IMR-90 (cell line): ENCODE results near the gene RAB40C.

Experiments used
- BHLHE40 ChIP-seq: fragments of 150-350 bp; IDR thresholded peaks from 2 replicates; pipeline ENCODE4 v1.6.1; 2016; ENCODE audit warnings: mild to moderate bottlenecking, low read depth, low read length
- CEBPB ChIP-seq: IDR thresholded peaks from 2 replicates; pipeline ENCODE4 v1.6.1; 2012; ENCODE audit warnings: low read depth, low read length, improper control_type of control experiment
- CHD1 ChIP-seq: IDR thresholded peaks from 2 replicates; pipeline ENCODE4 v1.6.1; 2012; ENCODE audit warnings: low read depth, low read length, improper control_type of control experiment
- FOS ChIP-seq: fragments of 150-350 bp; IDR thresholded peaks from 2 replicates; pipeline ENCODE4 v1.6.1; 2016; ENCODE audit warnings: low read depth, low read length
- MAZ ChIP-seq: IDR thresholded peaks from 2 replicates; pipeline ENCODE4 v1.6.1; 2012; ENCODE audit warnings: low read depth, mild to moderate bottlenecking, low read length, improper control_type of control experiment, moderate library complexity, borderline replicate concordance
- POLR2A ChIP-seq: IDR thresholded peaks from 2 replicates; pipeline ENCODE4 v1.6.1; 2012; ENCODE audit warnings: mild to moderate bottlenecking, low read depth, low read length
- RAD21 ChIP-seq: IDR thresholded peaks from 2 replicates; pipeline ENCODE4 v1.6.1; 2012; ENCODE audit warnings: low read length, improper control_type of control experiment
- SMC3 ChIP-seq: fragments of 150-350 bp; IDR thresholded peaks from 2 replicates; pipeline ENCODE4 v1.6.1; 2016; ENCODE audit warnings: low read depth, mild to moderate bottlenecking, antibody characterized with exemption, low read length, moderate library complexity
- USF2 ChIP-seq: fragments of 150-350 bp; IDR thresholded peaks from 2 replicates; pipeline ENCODE4 v1.6.1; 2017; ENCODE audit warnings: mild to moderate bottlenecking, antibody characterized with exemption, low read length, low read depth
- TF ChIP-seq, protein P1 (sequence below): conservative IDR thresholded peaks from 2 replicates; pipeline ENCODE4 v1.5.1; 2012; ENCODE audit warnings: mild to moderate bottlenecking, low read depth, low read length, improper control_type of control experiment
- TF ChIP-seq, protein P2 (sequence below): fragments of 150-350 bp; IDR thresholded peaks from 2 replicates; pipeline ENCODE4 v1.6.1; 2016; ENCODE audit warnings: low read depth, mild to moderate bottlenecking, low read length, moderate library complexity, borderline replicate concordance

GRCh38 chr16:591892-592517, 2.1 kb downstream of the RAB40C start:
- no peak for TF ChIP-seq MAZ
- TF ChIP-seq, protein P1, sequence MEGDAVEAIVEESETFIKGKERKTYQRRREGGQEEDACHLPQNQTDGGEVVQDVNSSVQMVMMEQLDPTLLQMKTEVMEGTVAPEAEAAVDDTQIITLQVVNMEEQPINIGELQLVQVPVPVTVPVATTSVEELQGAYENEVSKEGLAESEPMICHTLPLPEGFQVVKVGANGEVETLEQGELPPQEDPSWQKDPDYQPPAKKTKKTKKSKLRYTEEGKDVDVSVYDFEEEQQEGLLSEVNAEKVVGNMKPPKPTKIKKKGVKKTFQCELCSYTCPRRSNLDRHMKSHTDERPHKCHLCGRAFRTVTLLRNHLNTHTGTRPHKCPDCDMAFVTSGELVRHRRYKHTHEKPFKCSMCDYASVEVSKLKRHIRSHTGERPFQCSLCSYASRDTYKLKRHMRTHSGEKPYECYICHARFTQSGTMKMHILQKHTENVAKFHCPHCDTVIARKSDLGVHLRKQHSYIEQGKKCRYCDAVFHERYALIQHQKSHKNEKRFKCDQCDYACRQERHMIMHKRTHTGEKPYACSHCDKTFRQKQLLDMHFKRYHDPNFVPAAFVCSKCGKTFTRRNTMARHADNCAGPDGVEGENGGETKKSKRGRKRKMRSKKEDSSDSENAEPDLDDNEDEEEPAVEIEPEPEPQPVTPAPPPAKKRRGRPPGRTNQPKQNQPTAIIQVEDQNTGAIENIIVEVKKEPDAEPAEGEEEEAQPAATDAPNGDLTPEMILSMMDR, result no peak
- no peak for TF ChIP-seq USF2
- TF ChIP-seq RAD21, result no peak
- no peak for TF ChIP-seq BHLHE40
- no peak for TF ChIP-seq POLR2A
- no peak for TF ChIP-seq CHD1
- TF ChIP-seq CEBPB, result no peak
- TF ChIP-seq SMC3, result no peak
- TF ChIP-seq FOS, result no peak
- TF ChIP-seq, protein P2, sequence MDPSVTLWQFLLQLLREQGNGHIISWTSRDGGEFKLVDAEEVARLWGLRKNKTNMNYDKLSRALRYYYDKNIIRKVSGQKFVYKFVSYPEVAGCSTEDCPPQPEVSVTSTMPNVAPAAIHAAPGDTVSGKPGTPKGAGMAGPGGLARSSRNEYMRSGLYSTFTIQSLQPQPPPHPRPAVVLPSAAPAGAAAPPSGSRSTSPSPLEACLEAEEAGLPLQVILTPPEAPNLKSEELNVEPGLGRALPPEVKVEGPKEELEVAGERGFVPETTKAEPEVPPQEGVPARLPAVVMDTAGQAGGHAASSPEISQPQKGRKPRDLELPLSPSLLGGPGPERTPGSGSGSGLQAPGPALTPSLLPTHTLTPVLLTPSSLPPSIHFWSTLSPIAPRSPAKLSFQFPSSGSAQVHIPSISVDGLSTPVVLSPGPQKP, result no peak
